Measurements from ENCODE around the gene WIPF2.

WIPF2 gene

GRCh38 chr17:40309949-40310510, 90.9 kb downstream of the WIPF2 start:
- H3K4me3 ChIP-seq (ENCODE audit: control insufficient read depth, low read depth, low read length): no peak overlapping the region
- TF ChIP-seq, protein P1, sequence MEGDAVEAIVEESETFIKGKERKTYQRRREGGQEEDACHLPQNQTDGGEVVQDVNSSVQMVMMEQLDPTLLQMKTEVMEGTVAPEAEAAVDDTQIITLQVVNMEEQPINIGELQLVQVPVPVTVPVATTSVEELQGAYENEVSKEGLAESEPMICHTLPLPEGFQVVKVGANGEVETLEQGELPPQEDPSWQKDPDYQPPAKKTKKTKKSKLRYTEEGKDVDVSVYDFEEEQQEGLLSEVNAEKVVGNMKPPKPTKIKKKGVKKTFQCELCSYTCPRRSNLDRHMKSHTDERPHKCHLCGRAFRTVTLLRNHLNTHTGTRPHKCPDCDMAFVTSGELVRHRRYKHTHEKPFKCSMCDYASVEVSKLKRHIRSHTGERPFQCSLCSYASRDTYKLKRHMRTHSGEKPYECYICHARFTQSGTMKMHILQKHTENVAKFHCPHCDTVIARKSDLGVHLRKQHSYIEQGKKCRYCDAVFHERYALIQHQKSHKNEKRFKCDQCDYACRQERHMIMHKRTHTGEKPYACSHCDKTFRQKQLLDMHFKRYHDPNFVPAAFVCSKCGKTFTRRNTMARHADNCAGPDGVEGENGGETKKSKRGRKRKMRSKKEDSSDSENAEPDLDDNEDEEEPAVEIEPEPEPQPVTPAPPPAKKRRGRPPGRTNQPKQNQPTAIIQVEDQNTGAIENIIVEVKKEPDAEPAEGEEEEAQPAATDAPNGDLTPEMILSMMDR (conservative IDR thresholded peaks at IDR 0.05; ENCODE audit: control insufficient read depth, insufficient read depth, low read depth, low read length): no peak
- no peak for DNase-seq (ENCODE audit: low read depth)

GRCh38 chr17:40310882-40311391, 91.8 kb downstream of the WIPF2 start:
- no peak overlapping the region for H3K4me3 ChIP-seq (ENCODE audit: control insufficient read depth, low read depth, low read length)
- TF ChIP-seq, protein P1 (conservative IDR thresholded peaks at IDR 0.05; ENCODE audit: control insufficient read depth, insufficient read depth, low read depth, low read length): no peak
- no peak for DNase-seq (ENCODE audit: low read depth)

DNA sequence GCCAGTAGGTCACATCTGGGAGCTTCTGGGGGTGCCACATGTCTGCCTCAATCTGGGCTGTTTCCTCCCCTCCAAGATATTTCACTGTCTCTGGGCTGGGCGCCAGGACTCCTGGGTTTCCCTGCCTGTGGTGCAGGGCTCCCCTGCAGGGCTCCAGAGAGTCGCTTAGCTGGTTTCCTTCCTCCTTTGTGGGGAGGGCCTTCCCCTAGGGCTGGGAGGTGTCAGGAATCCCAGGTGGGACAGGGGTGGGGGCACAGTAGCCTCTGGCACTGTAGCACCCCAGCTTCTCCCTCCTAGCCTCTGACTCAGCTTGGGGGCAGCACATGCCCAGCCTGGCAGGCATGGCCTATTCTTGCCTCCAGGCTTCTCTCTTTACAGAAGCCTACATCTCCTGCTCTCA, 92.5 kb downstream of the WIPF2 start:
- no peak for DNase-seq (ENCODE audit: low read depth)
- no peak overlapping the region for H3K4me3 ChIP-seq (ENCODE audit: control insufficient read depth, low read depth, low read length)
- TF ChIP-seq, protein P1 (conservative IDR thresholded peaks at IDR 0.05; ENCODE audit: control insufficient read depth, insufficient read depth, low read depth, low read length): no peak

- no peak overlapping the region for H3K4me3 ChIP-seq (ENCODE audit: control insufficient read depth, low read depth, low read length)
- TF ChIP-seq, protein P1 (conservative IDR thresholded peaks at IDR 0.05; ENCODE audit: control insufficient read depth, insufficient read depth, low read depth, low read length): no peak
- DNase-seq (ENCODE audit: low read depth): no peak
These were observed 93.1 kb downstream of the WIPF2 start for GRCh38 chr17:40312131-40312731.

GRCh38 chr17:40312893-40313667, 94.0 kb downstream of the WIPF2 start:
- TF ChIP-seq, protein P1 (conservative IDR thresholded peaks at IDR 0.05; ENCODE audit: control insufficient read depth, insufficient read depth, low read depth, low read length): no peak
- no peak overlapping the region for H3K4me3 ChIP-seq (ENCODE audit: control insufficient read depth, low read depth, low read length)
- DNase-seq (ENCODE audit: low read depth): no peak

GRCh38 chr17:40313668-40314583, 94.8 kb downstream of the WIPF2 start:
- TF ChIP-seq, protein P1 (conservative IDR thresholded peaks at IDR 0.05; ENCODE audit: control insufficient read depth, insufficient read depth, low read depth, low read length): no peak
- peak; percentile 44 for DNase-seq (ENCODE audit: low read depth)
- H3K4me3 ChIP-seq (ENCODE audit: control insufficient read depth, low read depth, low read length): no peak overlapping the region

Measured in fibroblast of mammary gland (primary cell).